Lung (tissue), 12 donors: ENCODE data around the gene NACA. TPM values are rescaled to one million over a fixed set of nuclear protein-coding genes. Genes with fewer than 3 reads are reported as not detected.

Source experiments
- ATAC-seq: fragments of 200-7000 bp; cut with Tn5 transposase; one replicate; pipeline ENCODE4 v1.9.1; 2020; ENCODE audit warnings: moderate number of reproducible peaks; ENCODE audit not compliant: insufficient read depth, low FRiP score
- DNase-seq, 3 donors: peaks; one replicate each; pipeline ENCODE4 v3.0.0-alpha.2; 2013 to 2017
- H3K27ac ChIP-seq, 2 donors: one replicate each; pipeline ENCODE4 v1.5.1; 2013; ENCODE audit warnings: mild to moderate bottlenecking in 2 of 2, moderate library complexity in 2 of 2, control low read depth in 1 of 2, inconsistent platforms in 1 of 2, low read depth in 1 of 2, low read length in 1 of 2
- H3K27me3 ChIP-seq, 3 donors: one replicate each; pipeline ENCODE4 v1.5.1; 2013; ENCODE audit warnings: low read length in 2 of 3; ENCODE audit not compliant: control insufficient read depth in 3 of 3, insufficient read depth in 3 of 3
- H3K36me3 ChIP-seq, 4 donors: one replicate each; pipeline ENCODE4 v1.5.1; 2013; ENCODE audit warnings: low read length in 4 of 4, mild to moderate bottlenecking in 1 of 4, moderate library complexity in 1 of 4; ENCODE audit not compliant: control insufficient read depth in 4 of 4, insufficient read depth in 4 of 4
- H3K4me1 ChIP-seq, 5 donors: one replicate each; pipeline ENCODE4 v1.5.1; 2013; ENCODE audit warnings: low read length in 5 of 5, mild to moderate bottlenecking in 2 of 5, moderate library complexity in 1 of 5; ENCODE audit not compliant: control insufficient read depth in 5 of 5, insufficient read depth in 5 of 5
- H3K4me3 ChIP-seq: one replicate; pipeline ENCODE4 v1.5.1; 2013; ENCODE audit warnings: mild to moderate bottlenecking, control low read depth, moderate library complexity
- H3K9ac ChIP-seq, 2 donors: one replicate each; pipeline ENCODE4 v1.5.1; 2013; ENCODE audit warnings: low read length in 2 of 2, control low read depth in 1 of 2; ENCODE audit not compliant: insufficient read depth in 1 of 2
- H3K9me3 ChIP-seq, 4 donors: one replicate each; pipeline ENCODE4 v1.5.1; 2013; ENCODE audit warnings: low read length in 3 of 4, mild to moderate bottlenecking in 1 of 4, moderate library complexity in 1 of 4; ENCODE audit not compliant: control insufficient read depth in 4 of 4, insufficient read depth in 3 of 4
- WGBS, 2 donors: extraction: QIAGEN DNeasy Blood & Tissue Kit; methylation state at CpG; one replicate each; pipeline ENCODE4 v1.1.7; 2013; 5-methylcytosine and 5-hydroxymethylcytosine counted together
- polyA plus RNA-seq, 2 donors: library from polyadenylated mRNA; stranded (reverse); fragments of 200-250 nt; gene quantifications; one replicate each; pipeline ENCODE4 v1.2.1, GENCODE V29; 2013
- total RNA-seq, 2 donors: library from RNA; depleted of rRNA in 1 of 2; stranded (reverse); fragments of >200 nt in 1 of 2; gene quantifications; one replicate each; pipeline ENCODE4 v1.2.1, GENCODE V29; 2014 to 2021
- TF ChIP-seq, protein P1 (sequence below): IDR thresholded peaks from 2 replicates; pipeline ENCODE4 v1.5.1; 2012; ENCODE audit warnings: mild to moderate bottlenecking; ENCODE audit errors: control extremely low read depth, extremely low read depth
- donor health status: control.
- donor health status: control.
- donor health status: Bipolar disorder and iron deficiency.
- donor health status: healthy.
- donor health status: DM: yes; HTN: yes; CAD: no.

Gene NACA
- total and polyA plus RNA-seq, 4 donors, result 488 to 1,734 (median 1,161) TPM

DNA sequence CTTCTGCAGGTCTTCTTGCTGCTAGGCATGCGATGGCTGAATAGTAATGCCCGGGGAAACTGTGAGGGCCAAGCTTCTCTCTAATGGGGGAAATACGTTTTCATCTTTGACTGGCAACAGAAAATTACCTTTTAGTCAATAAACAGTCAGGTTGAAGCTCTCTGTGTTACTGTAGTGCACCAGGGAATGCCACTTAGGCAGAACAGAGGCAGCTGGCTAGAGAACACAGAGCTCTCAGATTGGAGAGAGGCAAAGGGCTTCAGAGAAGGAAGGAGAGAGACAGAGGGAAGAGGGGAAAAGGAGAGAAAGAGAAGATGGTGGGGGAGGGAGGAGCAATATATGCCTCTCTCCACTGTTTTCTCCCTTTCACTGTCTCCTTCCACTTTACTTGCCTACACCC is 44.8 kb upstream of the NACA start:
- H3K27me3 ChIP-seq, result no peaks in the 10 kb centered on the region
- H3K36me3 ChIP-seq, result no peaks in the 10 kb centered on the region
- TF ChIP-seq, protein P1, sequence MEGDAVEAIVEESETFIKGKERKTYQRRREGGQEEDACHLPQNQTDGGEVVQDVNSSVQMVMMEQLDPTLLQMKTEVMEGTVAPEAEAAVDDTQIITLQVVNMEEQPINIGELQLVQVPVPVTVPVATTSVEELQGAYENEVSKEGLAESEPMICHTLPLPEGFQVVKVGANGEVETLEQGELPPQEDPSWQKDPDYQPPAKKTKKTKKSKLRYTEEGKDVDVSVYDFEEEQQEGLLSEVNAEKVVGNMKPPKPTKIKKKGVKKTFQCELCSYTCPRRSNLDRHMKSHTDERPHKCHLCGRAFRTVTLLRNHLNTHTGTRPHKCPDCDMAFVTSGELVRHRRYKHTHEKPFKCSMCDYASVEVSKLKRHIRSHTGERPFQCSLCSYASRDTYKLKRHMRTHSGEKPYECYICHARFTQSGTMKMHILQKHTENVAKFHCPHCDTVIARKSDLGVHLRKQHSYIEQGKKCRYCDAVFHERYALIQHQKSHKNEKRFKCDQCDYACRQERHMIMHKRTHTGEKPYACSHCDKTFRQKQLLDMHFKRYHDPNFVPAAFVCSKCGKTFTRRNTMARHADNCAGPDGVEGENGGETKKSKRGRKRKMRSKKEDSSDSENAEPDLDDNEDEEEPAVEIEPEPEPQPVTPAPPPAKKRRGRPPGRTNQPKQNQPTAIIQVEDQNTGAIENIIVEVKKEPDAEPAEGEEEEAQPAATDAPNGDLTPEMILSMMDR, result no peak
- no peak for DNase-seq
- 65 to 83% methylated on average over 3 of the region's 3 CpGs for WGBS, 2 donors
- no peak overlapping the region for H3K9ac ChIP-seq
- peak overlapping the region in 1 of 2 donors; percentile 43 for H3K27ac ChIP-seq
- no peaks in the 10 kb centered on the region for H3K9me3 ChIP-seq
- H3K4me1 ChIP-seq, result peaks cover 0 to 2% (median 0%) of the 10 kb centered on the region in 5 donors
- H3K4me3 ChIP-seq, result no peak overlapping the region
- no peak for ATAC-seq

DNA sequence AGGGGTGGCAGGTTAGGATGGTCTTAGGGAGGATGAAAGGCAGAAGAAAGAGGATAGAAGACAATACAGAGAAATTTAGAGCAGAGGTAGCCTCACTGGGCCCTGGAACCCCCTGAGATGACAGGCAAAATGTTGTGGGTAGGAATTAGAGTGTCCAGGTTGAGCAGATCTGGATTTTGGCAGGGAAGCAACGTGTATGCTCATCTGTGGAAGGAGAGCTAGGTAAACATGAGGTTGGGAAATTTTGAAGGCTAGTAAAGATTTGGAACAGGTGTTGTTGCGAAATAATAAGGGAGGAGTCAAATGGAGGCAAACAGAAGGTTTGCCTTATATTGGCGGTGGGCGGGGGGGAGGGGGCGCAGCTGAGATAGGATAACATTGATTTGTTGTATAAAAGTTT is 43.3 kb upstream of the NACA start:
- TF ChIP-seq, protein P1, result no peak
- DNase-seq (no peak), ATAC-seq (no peak)
- Histone ChIP-seq H3K36me3 (no peaks in the 10 kb centered on the region), H3K9me3 (no peaks in the 10 kb centered on the region), H3K9ac (no peak overlapping the region), H3K4me3 (no peak overlapping the region), H3K4me1 (peaks cover 0 to 2% (median 0%) of the 10 kb centered on the region in 5 donors), H3K27ac (peak overlapping the region in 1 of 2 donors; percentile 17), H3K27me3 (no peaks in the 10 kb centered on the region)
- 69 to 86% methylated on average over 5 of the region's 5 CpGs for WGBS, 2 donors

DNA sequence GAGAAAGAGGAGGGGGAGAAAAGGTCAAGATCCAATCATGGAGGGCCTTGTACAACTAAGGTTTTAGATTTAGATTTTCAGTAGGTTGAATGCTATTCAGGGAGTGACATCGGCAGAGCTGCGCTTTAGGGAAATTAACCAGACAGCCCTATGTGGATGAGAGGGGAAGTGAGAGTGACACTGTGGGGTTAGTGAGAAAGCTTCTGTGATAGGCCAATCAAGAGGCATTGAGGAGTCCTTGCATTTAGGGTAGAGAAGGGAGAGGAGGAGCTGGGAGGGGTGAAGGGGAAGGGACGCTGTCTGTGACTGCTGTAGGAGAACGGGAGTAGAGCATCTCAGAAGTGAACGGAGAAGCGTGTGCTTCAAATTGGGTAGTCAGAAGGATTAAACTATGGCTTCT is 41.4 kb upstream of the NACA start:
- 59 to 77% methylated on average over 6 of the region's 6 CpGs for WGBS, 2 donors
- peak overlapping the region in 1 of 2 donors; percentile 57 for H3K27ac ChIP-seq

More for the DNA sequence above, 41.4 kb upstream of the NACA start:
- TF ChIP-seq, protein P1, result no peak
- H3K9ac ChIP-seq, result no peak overlapping the region
- peaks cover 0 to 2% (median 0%) of the 10 kb centered on the region in 5 donors for H3K4me1 ChIP-seq
- no peaks in the 10 kb centered on the region for H3K9me3 ChIP-seq
- no peaks in the 10 kb centered on the region for H3K36me3 ChIP-seq
- no peak overlapping the region for H3K4me3 ChIP-seq
- DNase-seq, result no peak
- ATAC-seq, result peak; percentile 32
- H3K27me3 ChIP-seq, result no peaks in the 10 kb centered on the region
